ENCODE results near the gene URI1.
A peak's percentile ranks its signal among the peaks of the same experiment; 100 is the strongest.

GRCh38 chr19:29966588-29967249 is 24.7 kb downstream of the URI1 start:
- TF ChIP-seq POLR2A (IDR thresholded peaks at IDR 0.05) = no peak
- TF ChIP-seq, protein P1, sequence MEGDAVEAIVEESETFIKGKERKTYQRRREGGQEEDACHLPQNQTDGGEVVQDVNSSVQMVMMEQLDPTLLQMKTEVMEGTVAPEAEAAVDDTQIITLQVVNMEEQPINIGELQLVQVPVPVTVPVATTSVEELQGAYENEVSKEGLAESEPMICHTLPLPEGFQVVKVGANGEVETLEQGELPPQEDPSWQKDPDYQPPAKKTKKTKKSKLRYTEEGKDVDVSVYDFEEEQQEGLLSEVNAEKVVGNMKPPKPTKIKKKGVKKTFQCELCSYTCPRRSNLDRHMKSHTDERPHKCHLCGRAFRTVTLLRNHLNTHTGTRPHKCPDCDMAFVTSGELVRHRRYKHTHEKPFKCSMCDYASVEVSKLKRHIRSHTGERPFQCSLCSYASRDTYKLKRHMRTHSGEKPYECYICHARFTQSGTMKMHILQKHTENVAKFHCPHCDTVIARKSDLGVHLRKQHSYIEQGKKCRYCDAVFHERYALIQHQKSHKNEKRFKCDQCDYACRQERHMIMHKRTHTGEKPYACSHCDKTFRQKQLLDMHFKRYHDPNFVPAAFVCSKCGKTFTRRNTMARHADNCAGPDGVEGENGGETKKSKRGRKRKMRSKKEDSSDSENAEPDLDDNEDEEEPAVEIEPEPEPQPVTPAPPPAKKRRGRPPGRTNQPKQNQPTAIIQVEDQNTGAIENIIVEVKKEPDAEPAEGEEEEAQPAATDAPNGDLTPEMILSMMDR (IDR thresholded peaks at IDR 0.05) = peak in 2 of 6 experiments; percentile 16 to 28

Data from thyroid gland (tissue), 4 donors.